ENCODE data around the gene UQCRFS1. TPM values are rescaled to one million over a fixed set of nuclear protein-coding genes. Genes with fewer than 3 reads are reported as not detected.
"Not testable (repeated sequence)": the region's sequence is repeated elsewhere in the genome, so short reads cannot be mapped to it uniquely, and the experiment has no call there.

UQCRFS1 gene
- 48.5 TPM for total RNA-seq

GRCh38 chr19:29212648-29213573, at the start of gene UQCRFS1:
Gene UQCRFS1, minus strand, starts transcription at chr19:29213151. Its CDS starts 33 bp downstream, at chr19:29213118.
- Histone ChIP-seq H3K9ac (ENCODE audit: low read depth in 1 of 3, low read length in 3 of 3) (peak within 1 kb of the TSS; percentile 93 to 98 (median 96)), H3K9me3 (ENCODE audit: control insufficient read depth in 3 of 3, low read length in 3 of 3) (no peaks in the 10 kb centered on the region), H3K27ac (ENCODE audit: low read depth, low read length) (peak within 1 kb of the TSS; percentile 93), H3K27me3 (ENCODE audit: control insufficient read depth in 3 of 3, insufficient read depth in 3 of 3, low read length in 3 of 3) (peaks cover 0 to 4% (median 0%) of the 10 kb centered on the region in 3 donors), H3K4me1 (ENCODE audit: control insufficient read depth in 3 of 3, insufficient read depth in 3 of 3, low read length in 3 of 3) (peaks cover 12 to 23% (median 21%) of the 10 kb centered on the region in 3 donors), H3K4me3 (ENCODE audit: low read length in 3 of 3) (peak within 1 kb of the TSS; percentile 78 to 96 (median 91)), H3K36me3 (ENCODE audit: control insufficient read depth in 3 of 3, insufficient read depth in 3 of 3, low read length in 3 of 3) (peaks cover 0 to 3% (median 0%) of the 10 kb centered on the region in 3 donors)

DNA sequence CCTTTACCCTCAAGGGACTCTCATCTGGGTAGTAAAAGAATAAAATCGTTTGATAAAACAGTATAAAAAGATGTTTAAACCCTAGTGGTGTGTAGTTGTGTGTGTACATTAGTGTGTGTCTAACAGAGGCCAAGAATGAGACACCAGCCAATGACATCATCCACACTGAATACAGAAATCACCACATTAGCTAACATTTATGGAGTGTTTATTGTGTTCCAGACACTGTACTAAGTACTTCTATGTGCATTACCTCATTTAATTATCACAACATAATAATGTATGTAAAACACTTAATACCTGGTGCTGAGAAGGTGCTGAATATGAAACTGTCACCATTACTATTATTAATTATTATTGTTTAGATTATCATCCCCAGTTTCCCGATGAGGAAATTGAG, 49.1 kb upstream of the UQCRFS1 start:
- Histone ChIP-seq H3K9ac (ENCODE audit: low read depth in 1 of 3, low read length in 3 of 3) (no peak overlapping the region), H3K4me1 (ENCODE audit: control insufficient read depth in 3 of 3, insufficient read depth in 3 of 3, low read length in 3 of 3) (peaks cover 18 to 35% (median 29%) of the 10 kb centered on the region in 3 donors), H3K36me3 (ENCODE audit: control insufficient read depth in 3 of 3, insufficient read depth in 3 of 3, low read length in 3 of 3) (no peaks in the 10 kb centered on the region), H3K9me3 (ENCODE audit: control insufficient read depth in 3 of 3, low read length in 3 of 3) (no peaks in the 10 kb centered on the region), H3K4me3 (ENCODE audit: low read length in 3 of 3) (no peak overlapping the region), H3K27me3 (ENCODE audit: control insufficient read depth in 3 of 3, insufficient read depth in 3 of 3, low read length in 3 of 3) (peaks cover 0 to 5% (median 4%) of the 10 kb centered on the region in 3 donors), H3K27ac (ENCODE audit: low read depth, low read length) (no peak overlapping the region)

DNA sequence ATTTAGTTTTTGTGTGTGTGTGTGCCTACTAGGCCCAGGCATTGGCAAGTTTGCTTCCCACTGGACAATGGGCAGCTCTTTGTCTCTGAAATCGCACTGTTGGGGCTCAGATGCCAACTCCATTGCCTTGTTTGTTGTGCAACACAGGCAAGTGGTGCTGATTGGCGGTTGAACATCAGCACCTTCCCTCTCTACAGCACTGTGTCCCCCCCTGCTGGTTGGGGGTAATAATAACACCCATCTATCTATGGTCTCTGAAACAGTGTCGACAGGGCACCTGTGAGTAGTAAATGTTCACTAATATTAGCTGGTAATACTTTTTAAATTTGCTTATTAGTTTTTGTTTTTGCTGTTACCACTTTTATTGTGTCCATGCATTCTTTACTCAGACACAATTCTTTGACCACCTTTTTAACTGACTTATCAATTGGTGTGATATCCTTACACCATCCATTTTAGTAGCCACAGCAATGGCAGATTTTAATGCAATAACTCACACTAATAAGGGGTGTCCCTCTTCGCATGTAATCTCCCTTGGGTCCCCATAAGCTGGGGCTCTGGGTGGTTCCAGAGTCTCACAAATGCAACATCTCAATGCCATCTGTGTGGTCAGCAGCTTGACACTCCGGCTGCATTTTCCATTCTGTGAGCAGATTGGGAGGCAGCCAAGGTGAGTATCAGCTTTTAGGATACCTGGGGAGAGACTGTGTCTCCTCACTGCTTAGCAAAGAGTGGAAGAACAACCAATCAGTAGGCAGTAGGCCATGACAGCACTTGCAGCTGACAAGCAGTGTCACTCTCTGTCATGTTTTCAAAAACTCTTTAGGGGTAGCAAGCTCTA, 47.7 kb upstream of the UQCRFS1 start:
- Histone ChIP-seq H3K9ac (ENCODE audit: low read depth in 1 of 3, low read length in 3 of 3) (peak overlapping the region in 1 of 3 donors; percentile 16), H3K9me3 (ENCODE audit: control insufficient read depth in 3 of 3, low read length in 3 of 3) (no peaks in the 10 kb centered on the region), H3K4me1 (ENCODE audit: control insufficient read depth in 3 of 3, insufficient read depth in 3 of 3, low read length in 3 of 3) (peaks cover 18 to 35% (median 29%) of the 10 kb centered on the region in 3 donors), H3K27ac (ENCODE audit: low read depth, low read length) (peak overlapping the region; percentile 26), H3K27me3 (ENCODE audit: control insufficient read depth in 3 of 3, insufficient read depth in 3 of 3, low read length in 3 of 3) (no peaks in the 10 kb centered on the region), H3K36me3 (ENCODE audit: control insufficient read depth in 3 of 3, insufficient read depth in 3 of 3, low read length in 3 of 3) (no peaks in the 10 kb centered on the region), H3K4me3 (ENCODE audit: low read length in 3 of 3) (peak overlapping the region in 1 of 3 donors; percentile 22)

DNA sequence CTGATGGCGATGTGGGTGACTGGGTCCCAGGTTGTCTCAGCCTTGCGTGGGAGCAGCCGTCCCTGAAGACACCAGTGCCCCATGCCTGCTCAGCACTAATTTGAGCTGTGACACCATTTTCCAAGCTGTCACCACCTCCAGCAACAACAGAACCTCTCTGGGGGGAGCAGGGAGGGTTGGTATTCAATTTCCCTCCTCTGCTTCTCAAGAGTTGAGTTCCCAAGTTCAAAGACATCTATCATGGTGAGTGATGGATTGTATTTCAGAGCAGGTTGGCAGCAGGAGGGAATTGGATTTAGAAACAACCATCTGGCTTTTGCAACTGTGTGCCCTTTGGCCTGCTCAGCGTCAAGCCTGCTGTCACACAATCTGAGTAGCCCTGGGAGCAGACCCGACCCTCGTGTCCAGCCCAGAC, 46.9 kb upstream of the UQCRFS1 start:
- Histone ChIP-seq H3K4me1 (ENCODE audit: control insufficient read depth in 3 of 3, insufficient read depth in 3 of 3, low read length in 3 of 3) (peaks cover 18 to 35% (median 29%) of the 10 kb centered on the region in 3 donors), H3K4me3 (ENCODE audit: low read length in 3 of 3) (peak overlapping the region in 1 of 3 donors; percentile 22), H3K9me3 (ENCODE audit: control insufficient read depth in 3 of 3, low read length in 3 of 3) (no peaks in the 10 kb centered on the region), H3K9ac (ENCODE audit: low read depth in 1 of 3, low read length in 3 of 3) (peak overlapping the region in 1 of 3 donors; percentile 16), H3K27ac (ENCODE audit: low read depth, low read length) (peak overlapping the region; percentile 26), H3K36me3 (ENCODE audit: control insufficient read depth in 3 of 3, insufficient read depth in 3 of 3, low read length in 3 of 3) (no peaks in the 10 kb centered on the region), H3K27me3 (ENCODE audit: control insufficient read depth in 3 of 3, insufficient read depth in 3 of 3, low read length in 3 of 3) (no peaks in the 10 kb centered on the region)

- no peaks in the 10 kb centered on the region for H3K27me3 ChIP-seq (ENCODE audit: control insufficient read depth in 3 of 3, insufficient read depth in 3 of 3, low read length in 3 of 3)
- H3K9ac ChIP-seq (ENCODE audit: low read depth in 1 of 3, low read length in 3 of 3), result no peak overlapping the region
- H3K4me3 ChIP-seq (ENCODE audit: low read length in 3 of 3), result no peak overlapping the region
- H3K4me1 ChIP-seq (ENCODE audit: control insufficient read depth in 3 of 3, insufficient read depth in 3 of 3, low read length in 3 of 3), result peaks cover 18 to 35% (median 29%) of the 10 kb centered on the region in 3 donors
- no peaks in the 10 kb centered on the region for H3K36me3 ChIP-seq (ENCODE audit: control insufficient read depth in 3 of 3, insufficient read depth in 3 of 3, low read length in 3 of 3)
- H3K27ac ChIP-seq (ENCODE audit: low read depth, low read length), result no peak overlapping the region
- H3K9me3 ChIP-seq (ENCODE audit: control insufficient read depth in 3 of 3, low read length in 3 of 3), result no peaks in the 10 kb centered on the region
These were observed 46.2 kb upstream of the UQCRFS1 start for GRCh38 chr19:29259153-29259552.

GRCh38 chr19:29256516-29256915, 43.6 kb upstream of the UQCRFS1 start:
- H3K36me3 ChIP-seq (ENCODE audit: control insufficient read depth in 3 of 3, insufficient read depth in 3 of 3, low read length in 3 of 3), result no peaks in the 10 kb centered on the region
- H3K9ac ChIP-seq (ENCODE audit: low read depth in 1 of 3, low read length in 3 of 3), result no peak overlapping the region
- no peaks in the 10 kb centered on the region for H3K27me3 ChIP-seq (ENCODE audit: control insufficient read depth in 3 of 3, insufficient read depth in 3 of 3, low read length in 3 of 3)
- H3K4me3 ChIP-seq (ENCODE audit: low read length in 3 of 3), result no peak overlapping the region
- no peak overlapping the region for H3K27ac ChIP-seq (ENCODE audit: low read depth, low read length)
- no peaks in the 10 kb centered on the region for H3K9me3 ChIP-seq (ENCODE audit: control insufficient read depth in 3 of 3, low read length in 3 of 3)
- peaks cover 13 to 21% (median 16%) of the 10 kb centered on the region in 3 donors for H3K4me1 ChIP-seq (ENCODE audit: control insufficient read depth in 3 of 3, insufficient read depth in 3 of 3, low read length in 3 of 3)

GRCh38 chr19:29255912-29256311, 43.0 kb upstream of the UQCRFS1 start:
- no peak overlapping the region for H3K9ac ChIP-seq (ENCODE audit: low read depth in 1 of 3, low read length in 3 of 3)
- H3K36me3 ChIP-seq (ENCODE audit: control insufficient read depth in 3 of 3, insufficient read depth in 3 of 3, low read length in 3 of 3), result no peaks in the 10 kb centered on the region
- H3K4me1 ChIP-seq (ENCODE audit: control insufficient read depth in 3 of 3, insufficient read depth in 3 of 3, low read length in 3 of 3), result peaks cover 10 to 17% (median 13%) of the 10 kb centered on the region in 3 donors
- no peaks in the 10 kb centered on the region for H3K9me3 ChIP-seq (ENCODE audit: control insufficient read depth in 3 of 3, low read length in 3 of 3)
- H3K27me3 ChIP-seq (ENCODE audit: control insufficient read depth in 3 of 3, insufficient read depth in 3 of 3, low read length in 3 of 3), result no peaks in the 10 kb centered on the region
- no peak overlapping the region for H3K27ac ChIP-seq (ENCODE audit: low read depth, low read length)
- no peak overlapping the region for H3K4me3 ChIP-seq (ENCODE audit: low read length in 3 of 3)

GRCh38 chr19:29255006-29255405, 42.1 kb upstream of the UQCRFS1 start:
- Histone ChIP-seq H3K27me3 (ENCODE audit: control insufficient read depth in 3 of 3, insufficient read depth in 3 of 3, low read length in 3 of 3) (no peaks in the 10 kb centered on the region), H3K36me3 (ENCODE audit: control insufficient read depth in 3 of 3, insufficient read depth in 3 of 3, low read length in 3 of 3) (no peaks in the 10 kb centered on the region), H3K9ac (ENCODE audit: low read depth in 1 of 3, low read length in 3 of 3) (no peak overlapping the region), H3K27ac (ENCODE audit: low read depth, low read length) (no peak overlapping the region), H3K4me3 (ENCODE audit: low read length in 3 of 3) (no peak overlapping the region), H3K4me1 (ENCODE audit: control insufficient read depth in 3 of 3, insufficient read depth in 3 of 3, low read length in 3 of 3) (peaks cover under 1 to 9% (median 4%) of the 10 kb centered on the region in 3 donors), H3K9me3 (ENCODE audit: control insufficient read depth in 3 of 3, low read length in 3 of 3) (no peaks in the 10 kb centered on the region)

GRCh38 chr19:29249798-29250197, 36.8 kb upstream of the UQCRFS1 start:
- H3K9me3 ChIP-seq (ENCODE audit: control insufficient read depth in 3 of 3, low read length in 3 of 3); H3K36me3 ChIP-seq (ENCODE audit: control insufficient read depth in 3 of 3, insufficient read depth in 3 of 3, low read length in 3 of 3); H3K27ac ChIP-seq (ENCODE audit: low read depth, low read length); H3K27me3 ChIP-seq (ENCODE audit: control insufficient read depth in 3 of 3, insufficient read depth in 3 of 3, low read length in 3 of 3); H3K4me3 ChIP-seq (ENCODE audit: low read length in 3 of 3); H3K9ac ChIP-seq (ENCODE audit: low read depth in 1 of 3, low read length in 3 of 3): not testable (repeated sequence)
- peaks cover 13 to 16% (median 14%) of the 10 kb centered on the region in 3 donors for H3K4me1 ChIP-seq (ENCODE audit: control insufficient read depth in 3 of 3, insufficient read depth in 3 of 3, low read length in 3 of 3)

All from skeletal muscle tissue (tissue), 4 donors.